GM21447 (cell line): ENCODE data around the gene WDR64.
"Not testable (repeated sequence)": the region's sequence is repeated elsewhere in the genome, so short reads cannot be mapped to it uniquely, and the experiment has no call there.

Source experiments
- ATAC-seq: cut with Tn5 transposase; IDR thresholded peaks from one replicate; pipeline ENCODE4 v1.9.1; 2021; ENCODE audit not compliant: unreplicated experiment

Gene WDR64

DNA sequence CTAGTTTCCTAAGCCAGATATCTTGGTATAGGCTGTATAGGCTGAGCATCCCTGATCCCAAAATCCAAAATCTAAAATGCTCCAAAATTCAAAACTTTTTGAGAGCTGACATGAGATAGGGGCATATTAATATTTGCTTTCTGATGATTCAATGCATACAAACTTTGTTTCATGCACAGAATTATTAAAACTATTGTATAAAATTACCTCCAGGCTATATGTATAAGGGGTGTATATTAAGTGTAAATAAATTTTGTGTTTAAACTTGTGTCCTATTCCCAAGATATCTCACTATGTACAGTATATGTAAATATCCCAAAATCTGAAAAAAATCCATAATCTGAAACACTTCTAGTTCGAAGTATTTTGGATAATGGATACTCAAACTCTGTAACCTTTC lies 2.6 kb downstream of the WDR64 start:
- ATAC-seq, result no peak

GRCh38 chr1:241658081-241658793 lies 6.2 kb downstream of the WDR64 start:
- ATAC-seq, result no peak

DNA sequence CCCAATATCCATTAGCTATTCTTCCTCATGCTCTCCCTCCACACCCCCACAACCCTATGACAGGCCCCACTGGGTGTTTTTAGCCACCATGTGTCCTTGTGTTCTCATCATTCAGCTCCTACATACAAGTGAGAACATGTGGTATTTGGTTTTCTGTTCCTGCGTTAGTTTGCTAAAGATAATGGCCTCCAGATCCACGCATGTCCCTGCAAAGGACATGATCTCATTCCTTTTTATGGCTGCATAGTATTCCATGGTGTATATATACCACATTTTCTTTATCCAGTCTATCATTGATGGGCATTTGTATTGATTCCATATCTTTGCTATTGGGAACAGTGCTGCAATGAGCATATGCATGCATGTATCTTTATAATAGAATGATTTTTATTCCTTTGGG lies 6.9 kb downstream of the WDR64 start:
- ATAC-seq, result not testable (repeated sequence)

- no peak for ATAC-seq
Measured at GRCh38 chr1:241660424-241660972, 8.4 kb downstream of the WDR64 start.

GRCh38 chr1:241666419-241666818 lies 14.3 kb downstream of the WDR64 start:
- ATAC-seq, result no peak

DNA sequence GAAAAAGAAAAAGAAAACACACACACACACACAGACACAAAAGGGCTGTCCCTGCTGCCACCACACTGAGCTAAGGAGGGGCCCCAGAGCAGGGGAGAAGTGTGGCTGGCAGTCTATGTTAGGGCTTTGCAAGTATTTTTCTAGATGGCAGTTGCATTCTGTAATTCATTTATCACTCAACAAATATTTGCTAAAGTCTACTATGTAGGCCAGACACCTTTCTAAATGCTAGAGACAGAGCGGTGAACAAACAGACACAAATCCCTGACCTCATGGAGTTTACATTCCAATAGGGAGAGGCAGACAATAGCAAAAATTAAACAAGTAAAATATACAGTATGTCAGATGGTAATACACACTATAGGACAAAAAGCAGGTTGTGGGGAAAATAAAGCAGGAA lies 20.2 kb downstream of the WDR64 start:
- ATAC-seq, result no peak

GRCh38 chr1:241674805-241675384 lies 22.8 kb downstream of the WDR64 start:
- ATAC-seq, result no peak

DNA sequence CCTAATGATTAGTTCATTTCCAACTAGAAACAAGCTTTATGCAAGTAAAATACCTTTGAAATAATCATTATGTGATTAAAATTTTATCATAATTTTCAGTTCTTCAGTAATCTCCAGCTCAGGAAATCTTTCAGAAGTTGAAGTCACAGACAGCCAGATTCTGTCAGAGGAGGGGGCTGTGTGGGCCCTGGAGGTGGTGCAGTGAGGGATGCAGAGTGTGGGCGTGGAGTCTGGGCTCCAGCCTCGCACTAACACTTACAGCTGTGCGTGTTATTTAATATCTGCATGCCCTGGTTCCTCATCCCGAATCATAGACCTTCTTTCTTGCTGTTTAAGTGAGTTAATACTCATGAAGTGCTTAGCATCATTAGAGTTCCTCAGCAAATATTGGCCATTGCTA lies 23.9 kb downstream of the WDR64 start:
- no peak for ATAC-seq

DNA sequence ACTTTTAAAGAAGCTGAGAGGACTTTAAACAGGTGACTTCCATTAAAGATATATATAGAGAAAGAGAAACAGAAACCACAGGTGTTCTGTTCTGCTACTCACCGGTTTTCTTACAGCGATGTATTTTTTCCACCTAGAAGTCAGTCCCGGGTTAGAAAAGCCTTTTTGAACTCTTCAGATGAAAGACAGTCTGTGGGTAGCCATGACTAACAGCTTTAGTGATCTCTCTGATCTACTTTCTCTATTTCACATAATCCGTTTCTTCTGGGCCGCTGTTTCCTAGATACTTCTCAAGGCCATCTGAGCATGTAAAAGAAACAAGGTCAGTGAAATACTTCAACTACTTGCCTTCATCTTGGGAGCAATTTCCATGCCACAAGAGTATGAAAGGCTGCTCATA lies 25.1 kb downstream of the WDR64 start:
- ATAC-seq, result peak; percentile 98

- no peak for ATAC-seq
Measured at GRCh38 chr1:241678536-241678935, 26.5 kb downstream of the WDR64 start.

- no peak for ATAC-seq
Measured at GRCh38 chr1:241679404-241679803, 27.3 kb downstream of the WDR64 start.

- no peak for ATAC-seq
Measured at GRCh38 chr1:241679961-241680360, 27.9 kb downstream of the WDR64 start.

- ATAC-seq, result not testable (repeated sequence)
Measured at GRCh38 chr1:241681861-241682448, 29.9 kb downstream of the WDR64 start.

GRCh38 chr1:241682921-241683320 lies 30.8 kb downstream of the WDR64 start:
- no peak for ATAC-seq

DNA sequence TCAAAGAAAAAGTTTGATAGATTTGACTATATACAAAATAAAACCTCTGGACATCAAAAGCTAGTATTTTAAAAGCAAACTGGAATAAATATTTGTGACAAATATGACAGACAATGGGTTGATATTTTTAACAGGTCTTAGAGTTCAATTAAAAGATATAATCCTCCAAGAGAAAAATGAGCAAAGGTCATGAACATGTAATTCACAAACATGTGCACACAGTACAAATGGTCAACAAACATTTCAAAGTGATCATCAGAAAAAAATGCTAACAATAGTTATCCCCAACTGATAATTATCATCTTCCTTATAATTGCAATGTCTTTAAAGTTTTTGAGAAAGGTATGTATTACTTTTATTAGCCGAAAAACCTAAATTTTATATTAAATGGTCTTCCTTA lies 32.0 kb downstream of the WDR64 start:
- no peak for ATAC-seq

DNA sequence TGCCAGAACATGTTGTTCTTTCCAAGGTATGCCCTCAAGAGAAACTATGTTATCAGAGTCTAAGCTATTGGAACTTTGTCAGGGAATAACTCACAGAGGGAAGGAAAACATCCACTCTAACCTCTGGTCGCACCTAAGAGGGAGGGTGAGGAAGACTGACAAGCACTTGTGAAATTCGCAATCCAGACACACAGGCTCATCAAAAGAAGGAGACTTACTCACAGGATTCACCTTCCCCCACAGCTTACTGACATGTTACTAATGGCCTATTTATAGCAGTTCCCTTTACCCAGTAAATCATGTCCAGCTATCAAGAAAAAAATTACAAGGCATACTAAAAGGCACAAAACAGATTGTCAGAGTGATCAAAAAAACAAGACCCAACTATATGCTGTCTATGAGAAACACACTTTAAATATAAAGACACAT lies 36.9 kb downstream of the WDR64 start:
- ATAC-seq, result no peak

- no peak for ATAC-seq
Measured at GRCh38 chr1:241695246-241696171, 43.4 kb downstream of the WDR64 start.

- ATAC-seq, result no peak
Measured at GRCh38 chr1:241696172-241696814, 44.2 kb downstream of the WDR64 start.

DNA sequence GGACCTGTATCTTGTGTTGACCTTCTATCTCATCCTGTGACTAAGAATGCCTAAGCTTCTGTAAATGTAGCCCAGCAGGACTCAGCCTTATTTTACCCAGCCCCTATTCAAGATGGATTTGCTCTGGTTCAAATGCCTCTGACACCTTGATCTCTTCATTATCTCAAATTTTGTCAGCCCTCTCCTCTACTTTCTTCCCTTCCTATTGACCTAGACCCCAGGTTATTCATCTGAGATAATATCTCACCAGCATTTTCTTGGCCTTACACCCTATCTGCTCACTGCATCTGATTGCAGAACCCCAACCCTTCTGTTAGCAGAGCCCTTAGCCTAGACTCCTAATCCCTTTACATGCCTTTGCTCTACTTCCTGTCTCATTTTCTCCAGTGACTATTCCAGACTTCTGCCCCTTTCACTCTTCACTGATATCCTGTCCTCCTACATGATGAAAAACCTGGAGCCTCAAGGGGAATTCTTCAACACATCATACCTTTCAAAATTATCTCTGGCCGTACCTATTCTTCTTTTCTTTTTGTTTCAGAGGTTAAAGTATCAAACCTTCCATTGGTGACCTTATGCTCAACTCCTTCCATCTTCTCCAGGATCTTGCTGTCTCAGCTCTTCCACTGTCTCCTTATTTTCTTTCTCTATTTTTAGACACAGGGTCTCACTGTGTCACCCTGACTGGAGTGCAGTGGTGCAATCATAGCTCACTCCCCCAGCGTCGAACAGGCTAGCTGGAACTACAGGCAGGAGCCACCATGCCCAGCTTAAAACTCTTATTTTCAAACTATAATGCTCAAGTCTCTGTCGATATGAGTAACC lies 44.9 kb downstream of the WDR64 start:
- no peak for ATAC-seq

DNA sequence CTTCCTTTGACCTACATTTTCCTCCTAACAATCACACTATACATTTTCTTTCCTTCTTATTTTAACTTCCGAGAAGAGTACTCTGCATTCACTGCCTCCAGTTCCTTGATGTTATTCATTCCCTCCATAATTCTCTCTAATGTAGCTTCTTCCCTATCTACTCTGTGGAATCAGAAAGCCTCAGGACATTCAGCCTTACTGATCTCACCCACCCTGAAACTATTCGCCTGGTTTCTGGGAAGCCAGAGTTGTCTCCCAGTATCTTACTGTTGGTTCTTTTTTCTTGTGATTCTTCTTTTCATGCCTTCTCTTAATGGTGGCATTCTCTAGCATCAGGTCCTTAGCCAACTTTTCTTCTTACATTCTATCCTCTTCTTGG lies 45.5 kb downstream of the WDR64 start:
- ATAC-seq, result no peak
